ENCODE measurements around the gene PUM2.

DNA sequence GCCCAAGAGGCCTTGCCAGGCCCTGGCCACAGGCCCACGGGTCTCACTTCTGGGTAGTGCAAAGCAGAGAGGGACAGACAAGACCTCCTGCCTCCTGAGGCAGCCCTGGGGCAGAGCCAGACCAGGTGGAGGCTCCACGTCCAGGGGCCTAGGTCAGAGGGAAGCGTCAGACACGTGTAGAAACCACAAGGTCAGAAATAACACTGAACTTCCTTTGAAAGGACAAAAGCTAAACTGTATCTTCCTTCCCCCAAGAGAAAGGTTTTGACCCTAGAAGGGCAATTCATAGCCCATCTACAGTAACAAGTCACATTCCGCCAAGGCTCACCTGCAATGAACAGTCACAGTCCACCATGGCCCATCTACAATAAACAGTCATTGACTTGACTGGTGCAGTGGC is 143.6 kb downstream of the PUM2 start:
- TF ChIP-seq POLR2A (IDR thresholded peaks at IDR 0.05), result no peak
- TF ChIP-seq, protein P1, sequence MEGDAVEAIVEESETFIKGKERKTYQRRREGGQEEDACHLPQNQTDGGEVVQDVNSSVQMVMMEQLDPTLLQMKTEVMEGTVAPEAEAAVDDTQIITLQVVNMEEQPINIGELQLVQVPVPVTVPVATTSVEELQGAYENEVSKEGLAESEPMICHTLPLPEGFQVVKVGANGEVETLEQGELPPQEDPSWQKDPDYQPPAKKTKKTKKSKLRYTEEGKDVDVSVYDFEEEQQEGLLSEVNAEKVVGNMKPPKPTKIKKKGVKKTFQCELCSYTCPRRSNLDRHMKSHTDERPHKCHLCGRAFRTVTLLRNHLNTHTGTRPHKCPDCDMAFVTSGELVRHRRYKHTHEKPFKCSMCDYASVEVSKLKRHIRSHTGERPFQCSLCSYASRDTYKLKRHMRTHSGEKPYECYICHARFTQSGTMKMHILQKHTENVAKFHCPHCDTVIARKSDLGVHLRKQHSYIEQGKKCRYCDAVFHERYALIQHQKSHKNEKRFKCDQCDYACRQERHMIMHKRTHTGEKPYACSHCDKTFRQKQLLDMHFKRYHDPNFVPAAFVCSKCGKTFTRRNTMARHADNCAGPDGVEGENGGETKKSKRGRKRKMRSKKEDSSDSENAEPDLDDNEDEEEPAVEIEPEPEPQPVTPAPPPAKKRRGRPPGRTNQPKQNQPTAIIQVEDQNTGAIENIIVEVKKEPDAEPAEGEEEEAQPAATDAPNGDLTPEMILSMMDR (IDR thresholded peaks at IDR 0.05), result no peak
- no peak for TF ChIP-seq POLR2AphosphoS5 (IDR thresholded peaks at IDR 0.05)

All from sigmoid colon (tissue), 4 donors.